OCI-LY1 (cell line): ENCODE measurements around the gene PADI6.

Experiments
- H2AFZ ChIP-seq: fragments of 200-600 bp; sonication (generic), shearing (Covaris generic); 2 replicates; pipeline ENCODE4 v1.6.0; 2014; ENCODE audit warnings: antibody characterized with exemption, mild to moderate bottlenecking, low read length
- H3F3A ChIP-seq: fragments of 200-600 bp; sonication (generic), shearing (Covaris generic); 2 replicates; pipeline ENCODE4 v1.6.0; 2014; ENCODE audit warnings: mild to moderate bottlenecking, antibody characterized with exemption, low read length, moderate library complexity; ENCODE audit not compliant: insufficient read depth
- H3K27ac ChIP-seq: fragments of 200-600 bp; sonication (generic); 2 replicates; pipeline ENCODE4 v1.5.1; 2014; ENCODE audit warnings: low read length, mixed run types, mild to moderate bottlenecking, low read depth; ENCODE audit not compliant: poor library complexity, severe bottlenecking
- H3K27me3 ChIP-seq: fragments of 200-600 bp; sonication (generic); 2 replicates; pipeline ENCODE4 v1.6.0; 2014; ENCODE audit warnings: antibody characterized with exemption, mild to moderate bottlenecking, low read length, moderate library complexity; ENCODE audit not compliant: insufficient read depth
- H3K36me3 ChIP-seq: fragments of 200-600 bp; sonication (generic); 2 replicates; pipeline ENCODE4 v1.6.1; 2014; ENCODE audit warnings: mild to moderate bottlenecking, antibody characterized with exemption, low read length, moderate library complexity, mixed read lengths; ENCODE audit not compliant: insufficient read depth
- H3K4me1 ChIP-seq: fragments of 200-600 bp; sonication (generic); 2 replicates; pipeline ENCODE4 v1.5.1; 2014; ENCODE audit warnings: mild to moderate bottlenecking, low read length, moderate library complexity; ENCODE audit not compliant: insufficient read depth, severe bottlenecking
- H3K4me2 ChIP-seq: fragments of 200-600 bp; sonication (generic), shearing (Covaris generic); 2 replicates; pipeline ENCODE4 v1.6.1; 2014; ENCODE audit warnings: low read length
- H3K4me3 ChIP-seq: fragments of 200-600 bp; sonication (generic); 2 replicates; pipeline ENCODE4 v1.5.1; 2014; ENCODE audit warnings: low read length, low read depth, mild to moderate bottlenecking, mixed read lengths; ENCODE audit not compliant: poor library complexity, severe bottlenecking
- H3K79me2 ChIP-seq: fragments of 200-600 bp; shearing (Covaris generic); 2 replicates; pipeline ENCODE4 v1.6.1; 2016; ENCODE audit warnings: mixed run types, low read length, mixed read lengths; ENCODE audit not compliant: insufficient read depth
- H3K9ac ChIP-seq: fragments of 200-600 bp; sonication (generic), shearing (Covaris generic); 2 replicates; pipeline ENCODE4 v1.6.1; 2014; ENCODE audit warnings: mild to moderate bottlenecking, low read length, mixed read lengths
- H3K9me2 ChIP-seq: fragments of 200-600 bp; sonication (generic), shearing (Covaris generic); 2 replicates; pipeline ENCODE4 v1.6.1; 2014; ENCODE audit warnings: low read depth, mild to moderate bottlenecking, low read length, mixed read lengths
- H3K9me3 ChIP-seq: fragments of 200-600 bp; shearing (Covaris generic); 2 replicates; pipeline ENCODE4 v1.6.1; 2014; ENCODE audit warnings: low read length, mixed read lengths
- H4K20me1 ChIP-seq: fragments of 200-600 bp; sonication (generic), shearing (Covaris generic); 2 replicates; pipeline ENCODE4 v1.6.0; 2016; ENCODE audit warnings: mild to moderate bottlenecking, low read length; ENCODE audit not compliant: insufficient read depth
- CTCF ChIP-seq: fragments of 200-600 bp; sonication (generic), shearing (Covaris generic); IDR thresholded peaks from 2 replicates; pipeline ENCODE4 v1.5.1; 2017; ENCODE audit warnings: mild to moderate bottlenecking, antibody characterized with exemption, low read length, moderate library complexity, mixed read lengths
- EZH2 ChIP-seq: fragments of 200-600 bp; sonication (generic), shearing (Covaris generic); IDR thresholded peaks from 2 replicates; pipeline ENCODE4 v1.8.0; 2017; ENCODE audit warnings: borderline replicate concordance, mixed run types, mild to moderate bottlenecking, antibody characterized with exemption, low read length, moderate library complexity, mixed read lengths

The PADI6 gene

DNA sequence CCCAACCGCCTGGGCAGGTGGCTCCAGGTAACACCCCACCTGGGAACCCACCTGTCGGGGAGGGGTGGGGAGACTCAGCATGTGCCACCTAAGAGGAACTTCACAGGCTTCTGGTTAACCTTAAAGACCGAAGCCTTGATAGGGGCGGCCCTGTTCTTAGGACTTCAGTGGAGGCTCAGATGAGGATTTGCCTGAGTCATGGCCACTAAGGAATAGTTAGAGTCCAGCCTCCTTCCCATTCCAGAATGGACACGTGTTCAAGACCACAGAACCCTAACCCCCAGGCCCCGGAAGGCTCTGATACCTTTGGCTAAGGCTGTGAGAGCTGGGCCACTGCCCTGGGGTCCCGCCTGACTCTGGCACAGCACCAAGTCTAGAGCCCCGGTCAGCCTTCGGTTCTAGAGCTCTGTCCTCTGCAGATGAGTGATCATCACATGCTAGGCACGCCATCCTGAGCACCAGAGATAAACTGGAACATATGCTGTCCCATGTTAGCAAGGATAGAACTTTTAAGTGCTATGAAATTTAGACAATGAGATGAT is 20.3 kb downstream of the PADI6 start:
- H3K27ac ChIP-seq, result no peak overlapping the region
- no peaks in the 10 kb centered on the region; the same call in 1 of the 2 replicates for H3K27me3 ChIP-seq
- H3K4me1 ChIP-seq, result no peaks in the 10 kb centered on the region
- H3K9ac ChIP-seq, result no peak overlapping the region
- no peaks in the 10 kb centered on the region for H3K9me3 ChIP-seq
- no peaks in the 10 kb centered on the region for H4K20me1 ChIP-seq
- no peaks in the 10 kb centered on the region for H3K79me2 ChIP-seq
- no peak overlapping the region for H3K4me2 ChIP-seq
- no peaks in the 10 kb centered on the region for H3K36me3 ChIP-seq
- no peaks in the 10 kb centered on the region for H3K9me2 ChIP-seq
- TF ChIP-seq CTCF (no peak), EZH2 (no peak)
- H3K4me3 ChIP-seq, result no peak overlapping the region
- H3F3A ChIP-seq, result no peaks in the 10 kb centered on the region
- no peak overlapping the region for H2AFZ ChIP-seq

DNA sequence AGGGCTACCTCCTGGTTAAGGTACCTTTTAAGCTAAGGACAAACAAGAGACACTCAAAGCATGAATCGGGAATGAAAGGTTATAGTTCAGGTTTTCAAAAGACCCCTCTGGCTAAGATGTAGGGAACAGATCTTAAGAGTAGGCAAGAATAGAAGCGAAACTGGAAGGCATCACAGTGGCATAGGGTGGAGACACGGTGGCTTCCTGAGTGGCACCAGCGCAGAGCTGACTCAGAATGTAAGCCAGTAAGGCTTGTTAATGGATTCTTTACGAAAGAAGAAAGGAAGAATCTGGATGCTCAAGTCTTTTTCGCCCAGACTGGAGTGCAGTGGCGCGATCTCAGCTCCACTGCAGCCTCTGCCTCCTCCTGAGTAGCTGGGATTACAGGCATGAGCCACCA is 21.2 kb downstream of the PADI6 start:
- no peaks in the 10 kb centered on the region for H3K79me2 ChIP-seq
- H3K4me2 ChIP-seq, result no peak overlapping the region
- H3K9me3 ChIP-seq, result no peaks in the 10 kb centered on the region
- no peaks in the 10 kb centered on the region for H3K36me3 ChIP-seq
- no peak overlapping the region for H3K27ac ChIP-seq
- no peak overlapping the region for H3K9ac ChIP-seq
- no peak overlapping the region for H2AFZ ChIP-seq
- no peaks in the 10 kb centered on the region for H3K9me2 ChIP-seq
- H3K4me1 ChIP-seq, result no peaks in the 10 kb centered on the region
- H3K4me3 ChIP-seq, result no peak overlapping the region
- H3F3A ChIP-seq, result no peaks in the 10 kb centered on the region
- TF ChIP-seq CTCF (no peak), EZH2 (no peak)
- H3K27me3 ChIP-seq, result no peaks in the 10 kb centered on the region; the same call in 1 of the 2 replicates
- H4K20me1 ChIP-seq, result no peaks in the 10 kb centered on the region

- Histone ChIP-seq H3K4me3 (no peak overlapping the region), H2AFZ (no peak overlapping the region), H4K20me1 (no peaks in the 10 kb centered on the region), H3K9me3 (no peaks in the 10 kb centered on the region), H3K4me2 (no peak overlapping the region), H3K9ac (no peak overlapping the region), H3K36me3 (no peaks in the 10 kb centered on the region), H3K27me3 (no peaks in the 10 kb centered on the region; the same call in 1 of the 2 replicates), H3K9me2 (no peaks in the 10 kb centered on the region), H3K27ac (no peak overlapping the region), H3K79me2 (no peaks in the 10 kb centered on the region), H3F3A (no peaks in the 10 kb centered on the region), H3K4me1 (no peaks in the 10 kb centered on the region)
- no peak for TF ChIP-seq EZH2
- no peak for TF ChIP-seq CTCF
Observed at GRCh38 chr1:17397910-17398695, 26.1 kb downstream of the PADI6 start.
